Osteoblast (primary cell): ENCODE measurements around the gene PVR. TPM values are rescaled to one million over a fixed set of nuclear protein-coding genes. Genes with fewer than 3 reads are reported as not detected.
A peak's percentile ranks its signal among the peaks of the same experiment; 100 is the strongest.

ENCODE experiments used
- DNase-seq: peaks from one replicate; pipeline ENCODE4 v3.0.0; 2011; ENCODE audit warnings: low spot score, mixed read lengths; ENCODE audit not compliant: insufficient read length; ENCODE audit errors: missing footprints
- H2AFZ ChIP-seq: 2 replicates; pipeline ENCODE4 v1.6.0; 2011; ENCODE audit warnings: mild to moderate bottlenecking, low read length
- H3K27ac ChIP-seq: 2 replicates; pipeline ENCODE4 v1.5.1; 2011; ENCODE audit warnings: mild to moderate bottlenecking, low read depth, low read length, moderate library complexity
- H3K27me3 ChIP-seq: 2 replicates; pipeline ENCODE4 v1.6.0; 2012; ENCODE audit warnings: mild to moderate bottlenecking, control low read depth, inconsistent platforms, low read length, moderate library complexity; ENCODE audit not compliant: insufficient read depth
- H3K36me3 ChIP-seq: 2 replicates; pipeline ENCODE4 v1.5.1; 2011; ENCODE audit warnings: mild to moderate bottlenecking, low read length, control low read depth, moderate library complexity; ENCODE audit not compliant: insufficient read depth
- H3K4me1 ChIP-seq: 2 replicates; pipeline ENCODE4 v1.5.1; 2011; ENCODE audit warnings: mild to moderate bottlenecking, low read length, control low read depth, moderate library complexity; ENCODE audit not compliant: insufficient read depth
- H3K4me2 ChIP-seq: 2 replicates; pipeline ENCODE4 v1.6.0; 2011; ENCODE audit warnings: mild to moderate bottlenecking, low read length; ENCODE audit not compliant: insufficient read depth
- H3K4me3 ChIP-seq: fragments of 200-600 bp; sonication (generic); 3 replicates; pipeline ENCODE4 v1.5.1; 2012; ENCODE audit warnings: mild to moderate bottlenecking, low read length, inconsistent platforms; ENCODE audit not compliant: insufficient read depth
- H3K79me2 ChIP-seq: 2 replicates; pipeline ENCODE4 v1.6.0; 2012; ENCODE audit warnings: mild to moderate bottlenecking, low read length, control low read depth, inconsistent platforms; ENCODE audit not compliant: insufficient read depth
- H3K9me3 ChIP-seq: 2 replicates; pipeline ENCODE4 v1.5.1; 2011; ENCODE audit warnings: low read depth, low read length, control low read depth
- H4K20me1 ChIP-seq: 2 replicates; pipeline ENCODE4 v1.6.0; 2012; ENCODE audit warnings: mild to moderate bottlenecking, low read length, control low read depth; ENCODE audit not compliant: insufficient read depth
- CTCF ChIP-seq: IDR thresholded peaks from 2 replicates; pipeline ENCODE4 v1.5.1; 2011; ENCODE audit warnings: mild to moderate bottlenecking, low read depth, low read length, moderate library complexity; ENCODE audit errors: extremely low read depth
- total RNA-seq: library from RNA; depleted of rRNA; stranded (reverse); fragments of >200 nt; gene quantifications from 2 replicates; pipeline ENCODE4 v1.2.3, GENCODE V29; 2012

Gene PVR
- total RNA-seq, 1 donor, result 53.6 TPM

- H3K27me3 ChIP-seq, result no peaks in the 10 kb centered on the region
- H2AFZ ChIP-seq, result no peak overlapping the region
- no peaks in the 10 kb centered on the region for H3K79me2 ChIP-seq
- no peak for DNase-seq
- H3K4me1 ChIP-seq, result peaks cover 36% of the 10 kb centered on the region
- H3K4me3 ChIP-seq, result no peak overlapping the region
- TF ChIP-seq CTCF, result no peak
- H4K20me1 ChIP-seq, result no peaks in the 10 kb centered on the region
- peak overlapping the region; percentile 87 for H3K27ac ChIP-seq
- H3K9me3 ChIP-seq, result no peaks in the 10 kb centered on the region
- H3K4me2 ChIP-seq, result no peak overlapping the region
- no peaks in the 10 kb centered on the region for H3K36me3 ChIP-seq
Measured at GRCh38 chr19:44637390-44637764, 6.3 kb upstream of the PVR start.

- Histone ChIP-seq H2AFZ (no peak overlapping the region), H3K9me3 (no peaks in the 10 kb centered on the region), H3K27ac (peak overlapping the region; percentile 36), H3K4me1 (peaks cover 27% of the 10 kb centered on the region), H3K27me3 (no peaks in the 10 kb centered on the region), H4K20me1 (peaks cover 2% of the 10 kb centered on the region), H3K79me2 (peaks cover 16% of the 10 kb centered on the region), H3K4me2 (peak overlapping the region; percentile 26), H3K36me3 (no peaks in the 10 kb centered on the region), H3K4me3 (no peak overlapping the region)
- no peak for TF ChIP-seq CTCF
- DNase-seq, result peak; percentile 83
Measured at GRCh38 chr19:44640518-44640917, 3.2 kb upstream of the PVR start.

GRCh38 chr19:44641501-44642265, 2.0 kb upstream of the PVR start:
- Histone ChIP-seq H3K36me3 (peaks cover 9% of the 10 kb centered on the region), H3K27ac (no peak overlapping the region), H4K20me1 (peaks cover 11% of the 10 kb centered on the region), H3K4me2 (no peak overlapping the region), H2AFZ (no peak overlapping the region), H3K27me3 (no peaks in the 10 kb centered on the region), H3K4me1 (peaks cover 19% of the 10 kb centered on the region), H3K4me3 (no peak overlapping the region), H3K79me2 (peaks cover 28% of the 10 kb centered on the region), H3K9me3 (no peaks in the 10 kb centered on the region)
- DNase-seq, result no peak
- TF ChIP-seq CTCF, result no peak

GRCh38 chr19:44642377-44642776, 1.3 kb upstream of the PVR start:
- Histone ChIP-seq H4K20me1 (peaks cover 15% of the 10 kb centered on the region), H3K4me2 (no peak overlapping the region), H3K27ac (no peak overlapping the region), H3K4me3 (no peak overlapping the region), H3K9me3 (no peaks in the 10 kb centered on the region), H2AFZ (no peak overlapping the region), H3K36me3 (peaks cover 13% of the 10 kb centered on the region), H3K79me2 (peaks cover 34% of the 10 kb centered on the region), H3K4me1 (peaks cover 17% of the 10 kb centered on the region), H3K27me3 (no peaks in the 10 kb centered on the region)
- DNase-seq, result no peak
- TF ChIP-seq CTCF, result no peak
